Placental epithelial cell (primary cell): ENCODE data around the gene CLMN. TPM values are rescaled to one million over a fixed set of nuclear protein-coding genes. Genes with fewer than 3 reads are reported as not detected.

Experiments
- small RNA-seq: library from RNA; depleted of rRNA; stranded (forward); fragments of <200 nt; gene quantifications from one replicate; pipeline ENCODE3, GENCODE V24; 2012
- total RNA-seq: library from RNA; depleted of rRNA; stranded (reverse); fragments of >200 nt; gene quantifications from 2 replicates; pipeline ENCODE4 v1.2.3, GENCODE V29; 2012

The CLMN gene
- 53.8 and 59.4 TPM in 2 replicates for total RNA-seq

GRCh38 chr14:95319312-95320077, at the start of gene CLMN:
CLMN (minus strand) TSS chr14:95319908; CDS start chr14:95319792, 116 bp downstream.

GRCh38 chr14:95157327-95158189, 162.2 kb downstream of the CLMN start, which contains the start of gene DICER1:
DICER1 (minus strand) TSS chr14:95157529; CDS start chr14:95133458, 24,071 bp downstream.

Small RNA genes within 50 kb of the gene (small RNA-seq; reads per million reads assigned to genes)
- 1.6 reads per million, percentile 73 among the genes with 10 or more reads in this experiment for gene MIR3173

Other genes starting within 250 kb of the CLMN start
- gene DICER1, start 162.4 kb downstream of the CLMN start, total RNA-seq: 99.3 and 153 TPM in 2 replicates
- gene SYNE3, start 196.7 kb upstream of the CLMN start, total RNA-seq: 6.1 and 7.1 TPM in 2 replicates
- gene GLRX5, start 215.1 kb upstream of the CLMN start, total RNA-seq: 16.1 and 43.1 TPM in 2 replicates